ENCODE data around the gene NFATC3. TPM values are rescaled to one million over a fixed set of nuclear protein-coding genes. Genes with fewer than 3 reads are reported as not detected.

The NFATC3 gene
- total RNA-seq, 1 experiment from 2014 or later: 4.6 TPM

- DNase-seq: no peak
- Histone ChIP-seq H3K9me3 (no peaks in the 10 kb centered on the region), H3K36me3 (no peaks in the 10 kb centered on the region; the same call in none of the 2 replicates), H3K27me3 (no peaks in the 10 kb centered on the region), H3K4me3 (no peak overlapping the region)
These were observed 97.9 kb downstream of the NFATC3 start for GRCh38 chr16:68183046-68183445.

GRCh38 chr16:68186877-68187276, 101.7 kb downstream of the NFATC3 start:
- Histone ChIP-seq H3K36me3 (no peaks in the 10 kb centered on the region; the same call in 1 of the 2 replicates), H3K27me3 (no peaks in the 10 kb centered on the region), H3K9me3 (no peaks in the 10 kb centered on the region), H3K4me3 (no peak overlapping the region)
- no peak for DNase-seq

- no peak overlapping the region for H3K4me3 ChIP-seq
- H3K9me3 ChIP-seq: no peaks in the 10 kb centered on the region
- no peaks in the 10 kb centered on the region for H3K27me3 ChIP-seq
- DNase-seq: no peak
- H3K36me3 ChIP-seq: no peaks in the 10 kb centered on the region; the same call in 1 of the 2 replicates
These were observed 102.3 kb downstream of the NFATC3 start for GRCh38 chr16:68187505-68187904.

GRCh38 chr16:68188170-68188569, 103.0 kb downstream of the NFATC3 start:
- H3K9me3 ChIP-seq: no peaks in the 10 kb centered on the region
- H3K4me3 ChIP-seq: no peak overlapping the region
- H3K36me3 ChIP-seq: no peaks in the 10 kb centered on the region; the same call in 1 of the 2 replicates
- H3K27me3 ChIP-seq: no peaks in the 10 kb centered on the region
- no peak for DNase-seq

GRCh38 chr16:68190081-68190480, 104.9 kb downstream of the NFATC3 start:
- H3K9me3 ChIP-seq: no peaks in the 10 kb centered on the region
- H3K36me3 ChIP-seq: no peaks in the 10 kb centered on the region
- no peaks in the 10 kb centered on the region for H3K27me3 ChIP-seq
- H3K4me3 ChIP-seq: no peak overlapping the region
- no peak for DNase-seq

- H3K36me3 ChIP-seq: no peaks in the 10 kb centered on the region
- DNase-seq: no peak
- H3K27me3 ChIP-seq: no peaks in the 10 kb centered on the region
- H3K9me3 ChIP-seq: no peaks in the 10 kb centered on the region
- no peak overlapping the region for H3K4me3 ChIP-seq
These were observed 105.8 kb downstream of the NFATC3 start for GRCh38 chr16:68190736-68191510.

- H3K9me3 ChIP-seq: no peaks in the 10 kb centered on the region
- H3K4me3 ChIP-seq: no peak overlapping the region
- no peaks in the 10 kb centered on the region for H3K27me3 ChIP-seq
- no peak for DNase-seq
- H3K36me3 ChIP-seq: no peaks in the 10 kb centered on the region
These were observed 109.1 kb downstream of the NFATC3 start for GRCh38 chr16:68194251-68194650.

- no peak overlapping the region for H3K4me3 ChIP-seq
- H3K27me3 ChIP-seq: no peaks in the 10 kb centered on the region
- no peaks in the 10 kb centered on the region for H3K36me3 ChIP-seq
- no peak for DNase-seq
- H3K9me3 ChIP-seq: no peaks in the 10 kb centered on the region
These were observed 112.1 kb downstream of the NFATC3 start for GRCh38 chr16:68197250-68197649.

GRCh38 chr16:68200088-68200783, 115.1 kb downstream of the NFATC3 start:
- no peaks in the 10 kb centered on the region for H3K9me3 ChIP-seq
- DNase-seq: no peak
- H3K4me3 ChIP-seq: no peak overlapping the region
- no peaks in the 10 kb centered on the region for H3K36me3 ChIP-seq
- no peaks in the 10 kb centered on the region for H3K27me3 ChIP-seq

- no peaks in the 10 kb centered on the region for H3K9me3 ChIP-seq
- DNase-seq: no peak
These were observed 116.9 kb downstream of the NFATC3 start for GRCh38 chr16:68202091-68202519.

GRCh38 chr16:68206245-68206644, 121.1 kb downstream of the NFATC3 start:
- Histone ChIP-seq H3K36me3 (no peaks in the 10 kb centered on the region), H3K27me3 (no peaks in the 10 kb centered on the region), H3K9me3 (no peaks in the 10 kb centered on the region), H3K4me3 (no peak overlapping the region)
- DNase-seq: no peak

More at GRCh38 chr16:68202091-68202519, 116.9 kb downstream of the NFATC3 start:
- H3K36me3 ChIP-seq: no peaks in the 10 kb centered on the region
- no peak overlapping the region for H3K4me3 ChIP-seq
- no peaks in the 10 kb centered on the region for H3K27me3 ChIP-seq

- Histone ChIP-seq H3K4me3 (no peak overlapping the region), H3K27me3 (no peaks in the 10 kb centered on the region), H3K36me3 (no peaks in the 10 kb centered on the region), H3K9me3 (no peaks in the 10 kb centered on the region)
- DNase-seq: no peak
These were observed 129.6 kb downstream of the NFATC3 start for GRCh38 chr16:68214726-68215125.

- Histone ChIP-seq H3K27me3 (no peaks in the 10 kb centered on the region), H3K4me3 (no peak overlapping the region), H3K9me3 (no peaks in the 10 kb centered on the region), H3K36me3 (no peaks in the 10 kb centered on the region)
- no peak for DNase-seq
These were observed 130.1 kb downstream of the NFATC3 start for GRCh38 chr16:68215302-68215701.

- no peak for DNase-seq
- Histone ChIP-seq H3K4me3 (no peak overlapping the region), H3K27me3 (no peaks in the 10 kb centered on the region), H3K9me3 (no peaks in the 10 kb centered on the region), H3K36me3 (no peaks in the 10 kb centered on the region)
These were observed 131.1 kb downstream of the NFATC3 start for GRCh38 chr16:68216240-68216639.

- Histone ChIP-seq H3K27me3 (no peaks in the 10 kb centered on the region), H3K36me3 (no peaks in the 10 kb centered on the region), H3K9me3 (no peaks in the 10 kb centered on the region), H3K4me3 (no peak overlapping the region)
- no peak for DNase-seq
These were observed 132.3 kb downstream of the NFATC3 start for GRCh38 chr16:68217506-68217905.

GRCh38 chr16:68219725-68220351, 134.7 kb downstream of the NFATC3 start:
- Histone ChIP-seq H3K27me3 (no peaks in the 10 kb centered on the region), H3K36me3 (no peaks in the 10 kb centered on the region), H3K4me3 (no peak overlapping the region), H3K9me3 (no peaks in the 10 kb centered on the region)
- no peak for DNase-seq

GRCh38 chr16:68223072-68223471, 137.9 kb downstream of the NFATC3 start:
- Histone ChIP-seq H3K36me3 (no peaks in the 10 kb centered on the region), H3K9me3 (no peaks in the 10 kb centered on the region), H3K27me3 (no peaks in the 10 kb centered on the region), H3K4me3 (no peak overlapping the region)
- no peak for DNase-seq
